NCI-H1694 treated with DMSO at 0.1 percent for 48 hours (cell line): ENCODE data around the gene CCL19.
A peak's percentile ranks its signal among the peaks of the same experiment; 100 is the strongest.
"Not testable (repeated sequence)": the region's sequence is repeated elsewhere in the genome, so short reads cannot be mapped to it uniquely, and the experiment has no call there.

Experiments used
- DNase-seq: peaks from one replicate; lab custom pipeline; 2025; lab: John Stamatoyannopoulos, UW

Gene CCL19

GRCh38 chr9:34690983-34691935, at the start of gene CCL19:
Gene CCL19 (minus strand): TSS chr9:34691276. CDS start chr9:34691139, 137 bp downstream.
- DNase-seq, result no peak

- not testable (repeated sequence) for DNase-seq
Measured at GRCh38 chr9:34740176-34740575, 49.1 kb upstream of the CCL19 start.

- no peak for DNase-seq
Measured at GRCh38 chr9:34737677-34738260, 46.7 kb upstream of the CCL19 start.

GRCh38 chr9:34734720-34735119, 43.6 kb upstream of the CCL19 start:
- no peak for DNase-seq

- DNase-seq, result no peak
Measured at GRCh38 chr9:34732886-34733285, 41.8 kb upstream of the CCL19 start.

GRCh38 chr9:34732478-34732877, 41.4 kb upstream of the CCL19 start:
- no peak for DNase-seq

- no peak for DNase-seq
Measured at GRCh38 chr9:34723141-34723540, 32.1 kb upstream of the CCL19 start.

GRCh38 chr9:34719769-34720025, 28.6 kb upstream of the CCL19 start:
- not testable (repeated sequence) for DNase-seq

- no peak for DNase-seq
Measured at GRCh38 chr9:34719021-34719768, 28.1 kb upstream of the CCL19 start.

- DNase-seq, result no peak
Measured at GRCh38 chr9:34717996-34718614, 27.0 kb upstream of the CCL19 start.

- DNase-seq, result no peak
Measured at GRCh38 chr9:34716711-34717110, 25.6 kb upstream of the CCL19 start.

GRCh38 chr9:34715639-34716215, 24.7 kb upstream of the CCL19 start:
- DNase-seq, result no peak

- no peak for DNase-seq
Measured at GRCh38 chr9:34714007-34714406, 22.9 kb upstream of the CCL19 start.

- no peak for DNase-seq
Measured at GRCh38 chr9:34712140-34712539, 21.1 kb upstream of the CCL19 start.

GRCh38 chr9:34710023-34710422, 18.9 kb upstream of the CCL19 start, which contains the start of gene CCL21:
Gene CCL21 (minus strand): TSS chr9:34710136. CDS start chr9:34710066, 70 bp downstream.
- DNase-seq, result no peak

GRCh38 chr9:34709196-34709978, 18.3 kb upstream of the CCL19 start:
- no peak for DNase-seq

- DNase-seq, result no peak
Measured at GRCh38 chr9:34707130-34707529, 16.1 kb upstream of the CCL19 start.

GRCh38 chr9:34701769-34702736, 11.0 kb upstream of the CCL19 start:
- DNase-seq, result peak; percentile 66

- DNase-seq, result peak; percentile 65
Measured at GRCh38 chr9:34701023-34701768, 10.1 kb upstream of the CCL19 start.
